Measurements from ENCODE around the gene PCID2.

The PCID2 gene

GRCh38 chr13:113187263-113187669 lies 21.2 kb downstream of the PCID2 start:
- peak; percentile 57 for DNase-seq (ENCODE audit: low spot score)

GRCh38 chr13:113186061-113186900 lies 22.2 kb downstream of the PCID2 start:
- no peak for DNase-seq (ENCODE audit: low spot score)

- DNase-seq (ENCODE audit: low spot score), result no peak
Measured at GRCh38 chr13:113184568-113185440, 23.7 kb downstream of the PCID2 start.

DNA sequence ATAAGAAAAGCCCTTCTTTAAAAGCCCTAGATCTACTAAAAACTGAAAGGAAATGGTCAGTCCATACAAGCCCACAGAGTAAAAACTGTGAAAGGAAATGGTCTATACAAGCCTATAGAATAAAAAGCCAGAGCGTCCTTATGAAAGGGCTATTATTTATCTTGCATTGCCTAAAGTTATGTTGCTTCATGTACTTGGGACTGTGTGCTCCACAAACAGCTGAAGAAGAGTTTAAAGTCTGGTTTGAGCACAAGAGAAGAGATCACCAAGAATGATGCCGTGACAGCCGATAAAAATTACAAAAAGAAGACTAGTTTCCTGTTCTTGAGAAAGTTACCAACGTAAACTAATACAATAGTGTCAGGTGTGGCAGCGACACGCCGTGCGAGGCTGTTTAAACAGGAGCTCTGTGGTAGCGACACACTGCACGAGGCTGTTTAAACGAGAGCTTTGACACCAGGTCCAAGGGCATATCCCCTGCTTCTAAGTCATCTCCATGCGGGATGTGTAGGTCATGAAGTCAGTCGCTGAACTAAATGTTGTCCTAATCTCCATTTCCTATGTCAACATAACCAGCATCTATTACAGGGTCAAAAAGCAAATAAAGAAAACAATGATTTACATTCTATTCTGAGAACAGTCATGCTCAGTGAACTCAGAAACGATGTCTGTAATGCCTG lies 24.9 kb downstream of the PCID2 start:
- DNase-seq (ENCODE audit: low spot score), result no peak

DNA sequence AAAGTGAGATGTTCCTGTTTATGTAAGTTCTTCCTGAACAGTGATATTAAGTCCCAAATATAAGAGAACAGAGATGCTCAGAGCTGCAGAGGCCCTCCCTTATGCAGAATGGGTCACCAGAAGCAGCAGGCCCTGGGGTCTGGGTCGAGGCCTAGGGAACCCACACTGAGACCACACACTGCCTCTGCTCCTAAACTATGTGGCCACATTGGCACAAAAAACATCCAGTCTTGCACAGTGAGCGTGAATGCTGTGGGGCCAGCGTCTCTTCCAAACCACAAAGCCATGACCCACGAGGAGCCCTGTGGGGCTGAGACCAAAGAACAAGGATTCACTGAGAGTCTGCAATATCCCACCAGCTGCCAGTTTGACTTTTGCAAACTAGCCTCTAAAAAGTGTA lies 26.4 kb downstream of the PCID2 start:
- no peak for DNase-seq (ENCODE audit: low spot score)

DNA sequence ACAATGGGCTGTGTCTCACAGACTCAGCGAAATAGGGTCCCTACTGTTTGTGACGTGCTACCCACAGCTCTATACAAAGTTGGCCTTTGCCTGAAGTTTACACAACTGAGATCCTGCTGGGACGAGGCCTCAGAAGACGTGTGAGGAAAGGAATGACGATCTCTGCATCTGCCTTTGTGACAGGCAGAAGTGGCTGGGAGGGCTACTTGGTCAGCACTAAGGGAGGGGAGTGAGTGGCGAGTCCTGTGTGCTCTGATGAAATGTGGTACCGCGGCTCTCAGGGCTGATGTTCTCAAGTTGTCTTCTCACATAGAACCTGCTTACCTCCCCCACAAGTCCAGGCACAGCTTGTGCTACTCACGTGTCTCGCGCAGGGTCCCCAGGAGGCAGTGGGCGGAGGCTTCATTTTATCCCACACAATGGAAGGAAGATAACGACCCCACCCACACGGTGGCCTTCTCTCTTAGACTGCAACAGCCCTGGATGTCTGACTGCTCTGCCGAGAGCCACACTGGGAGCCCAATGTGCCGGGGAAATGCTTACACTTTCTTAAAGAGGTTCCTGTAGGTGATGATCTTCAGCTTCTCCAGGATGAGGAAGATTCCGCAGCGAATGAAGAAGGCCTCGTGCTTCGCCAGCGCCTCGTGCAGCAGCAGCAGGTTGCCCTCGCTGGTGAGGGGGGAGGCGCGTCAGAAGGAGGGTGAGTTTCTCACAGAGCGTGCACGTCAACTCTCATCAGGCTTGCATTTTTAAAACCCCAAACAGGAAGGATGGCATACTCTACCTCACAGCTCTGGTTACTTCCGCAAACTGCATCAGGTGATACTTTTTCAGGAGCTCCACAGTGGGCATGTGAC lies 28.9 kb downstream of the PCID2 start:
- DNase-seq (ENCODE audit: low spot score), result no peak

GRCh38 chr13:113178896-113179167 lies 29.6 kb downstream of the PCID2 start:
- DNase-seq (ENCODE audit: low spot score), result no peak

DNA sequence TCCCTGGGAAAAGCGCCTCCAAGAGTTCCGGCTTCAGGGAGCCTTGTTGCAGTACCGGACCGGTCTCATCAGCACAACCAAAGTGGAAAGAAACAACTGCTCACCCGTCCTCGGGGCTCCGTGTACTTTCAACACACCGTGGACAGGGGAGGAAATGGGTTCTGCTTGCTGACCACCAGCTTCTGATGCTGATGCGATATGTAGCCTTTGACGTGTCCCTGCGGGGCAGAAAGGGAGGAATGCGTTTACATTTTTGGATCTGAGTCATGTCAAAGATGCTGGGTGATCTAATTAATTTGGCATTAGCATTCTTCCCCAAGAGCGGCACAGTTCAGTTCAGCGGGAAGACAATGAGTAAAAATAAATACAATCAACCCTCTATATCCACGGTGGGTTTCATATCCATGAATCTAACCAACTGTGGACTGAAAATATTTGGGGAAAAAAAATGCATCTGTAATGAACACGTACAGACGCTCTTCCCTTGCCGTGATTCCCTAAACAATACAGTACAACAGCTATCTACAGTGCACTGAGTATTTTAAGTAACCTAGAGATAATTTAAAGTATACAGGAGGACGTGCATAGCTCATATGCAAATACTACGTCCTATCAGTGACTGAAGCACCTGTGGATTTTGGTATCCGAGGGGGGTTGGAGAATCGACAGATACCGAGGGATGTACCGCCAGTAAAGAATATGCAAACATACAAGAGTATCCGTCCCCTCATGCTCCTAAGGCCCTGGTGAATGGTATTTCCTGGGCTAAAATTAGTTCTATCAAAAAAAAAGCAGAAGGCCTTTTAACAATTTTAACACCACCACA lies 30.2 kb downstream of the PCID2 start:
- no peak for DNase-seq (ENCODE audit: low spot score)

- no peak for DNase-seq (ENCODE audit: low spot score)
Measured at GRCh38 chr13:113176822-113177221, 31.6 kb downstream of the PCID2 start.

DNA sequence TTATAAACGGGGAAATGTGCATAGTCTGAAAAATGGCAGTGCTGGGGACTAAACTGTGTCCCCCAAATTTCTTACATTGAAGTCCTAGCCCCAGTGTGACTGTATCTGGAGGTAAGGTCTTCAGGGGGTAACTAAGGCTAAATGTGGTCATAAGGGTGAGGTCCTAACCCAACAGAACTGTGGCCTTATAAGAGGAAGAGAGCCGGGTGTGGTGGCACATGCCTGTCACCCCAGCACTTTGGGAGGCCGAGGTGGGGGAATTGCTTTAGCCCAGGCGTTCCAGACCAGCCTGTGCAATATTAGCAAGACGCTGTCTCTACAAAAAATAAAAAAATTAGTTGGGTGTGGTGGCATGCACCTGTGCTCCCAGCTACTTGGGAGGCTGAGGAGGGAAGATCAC lies 32.2 kb downstream of the PCID2 start:
- DNase-seq (ENCODE audit: low spot score), result no peak

- DNase-seq (ENCODE audit: low spot score), result no peak
Measured at GRCh38 chr13:113172419-113172926, 36.0 kb downstream of the PCID2 start.

DNA sequence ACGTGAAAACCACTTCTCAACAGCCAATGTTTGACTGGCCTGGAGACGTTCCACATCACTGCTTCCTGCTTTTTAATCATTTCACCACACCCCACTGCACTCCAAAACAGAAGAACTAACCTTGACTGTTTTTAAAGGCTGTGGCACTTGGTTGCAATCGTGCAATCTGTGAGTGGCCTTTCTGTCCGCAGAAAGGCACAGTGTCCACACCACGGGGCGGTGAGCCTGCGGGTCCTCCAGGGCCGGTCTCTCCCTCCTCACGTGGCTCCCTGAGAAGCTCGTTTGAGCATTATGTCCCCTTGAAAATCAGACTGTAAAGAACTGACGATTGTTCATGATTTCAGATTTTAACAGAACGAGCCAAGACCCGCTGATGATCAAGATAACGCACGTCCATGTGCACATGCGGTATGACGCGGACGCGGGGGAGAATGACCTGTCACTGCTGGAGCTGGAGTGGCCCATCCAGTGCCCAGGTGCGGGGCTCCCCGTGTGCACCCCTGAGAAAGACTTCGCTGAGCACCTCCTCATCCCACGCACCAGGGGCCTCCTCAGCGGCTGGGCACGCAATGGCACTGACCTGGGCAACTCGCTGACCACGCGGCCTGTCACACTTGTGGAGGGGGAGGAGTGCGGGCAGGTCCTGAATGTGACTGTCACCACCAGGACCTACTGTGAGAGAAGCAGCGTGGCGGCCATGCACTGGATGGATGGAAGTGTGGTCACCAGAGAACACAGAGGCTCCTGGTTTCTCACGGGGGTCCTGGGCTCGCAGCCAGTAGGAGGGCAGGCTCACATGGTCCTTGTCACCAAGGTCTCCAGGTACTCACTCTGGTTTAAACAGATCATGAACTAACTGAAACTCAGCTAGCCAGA lies 37.0 kb downstream of the PCID2 start:
- DNase-seq (ENCODE audit: low spot score), result no peak

- DNase-seq (ENCODE audit: low spot score), result no peak
Measured at GRCh38 chr13:113170511-113170910, 38.0 kb downstream of the PCID2 start.

DNA sequence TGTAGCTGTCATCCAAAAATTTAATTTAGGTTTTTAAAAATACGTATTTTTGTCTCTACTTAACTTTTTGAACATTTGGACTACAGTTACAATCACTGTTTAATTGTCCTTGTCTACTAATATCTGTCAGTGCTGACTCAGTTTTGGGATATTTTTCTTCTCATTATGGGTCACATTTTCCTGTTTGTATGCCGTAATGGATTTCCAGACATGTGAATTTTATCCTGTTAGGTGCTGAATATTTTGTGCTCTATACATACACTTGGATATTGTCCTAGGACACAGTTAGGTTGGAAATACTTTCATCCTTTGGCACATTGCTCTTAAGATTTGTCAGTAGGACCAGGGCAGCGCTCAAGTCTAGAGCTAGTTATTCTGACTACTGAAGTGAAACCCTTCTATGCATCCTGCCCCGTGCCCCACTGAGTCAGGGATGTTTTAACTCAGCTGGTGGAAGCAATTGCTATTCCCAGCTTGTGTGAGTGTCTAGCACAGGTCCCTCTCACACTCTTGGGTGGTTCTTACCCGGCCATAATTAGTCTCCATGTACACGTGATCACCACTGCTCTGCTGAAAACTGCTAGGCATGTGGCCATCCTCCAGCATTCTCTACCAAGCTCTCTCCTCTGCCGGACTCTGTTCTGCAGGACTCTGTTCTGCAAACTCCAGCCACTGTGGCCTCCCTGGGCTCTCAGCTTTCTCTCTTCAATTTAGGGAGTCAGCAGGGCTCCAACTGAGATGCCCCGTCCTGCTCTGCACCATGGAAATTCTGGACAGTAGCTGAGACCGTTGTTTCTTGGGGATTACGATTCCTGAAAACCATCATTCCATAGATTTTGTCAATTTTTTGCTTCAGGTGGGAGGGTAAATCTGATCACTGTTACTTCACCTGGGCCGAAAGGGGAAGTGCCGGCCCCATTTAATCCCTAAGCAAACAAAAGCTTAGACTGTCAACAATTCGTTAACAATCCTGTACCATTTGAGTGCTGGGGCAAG lies 38.9 kb downstream of the PCID2 start:
- no peak for DNase-seq (ENCODE audit: low spot score)

GRCh38 chr13:113168211-113168610 lies 40.3 kb downstream of the PCID2 start:
- no peak for DNase-seq (ENCODE audit: low spot score)

DNA sequence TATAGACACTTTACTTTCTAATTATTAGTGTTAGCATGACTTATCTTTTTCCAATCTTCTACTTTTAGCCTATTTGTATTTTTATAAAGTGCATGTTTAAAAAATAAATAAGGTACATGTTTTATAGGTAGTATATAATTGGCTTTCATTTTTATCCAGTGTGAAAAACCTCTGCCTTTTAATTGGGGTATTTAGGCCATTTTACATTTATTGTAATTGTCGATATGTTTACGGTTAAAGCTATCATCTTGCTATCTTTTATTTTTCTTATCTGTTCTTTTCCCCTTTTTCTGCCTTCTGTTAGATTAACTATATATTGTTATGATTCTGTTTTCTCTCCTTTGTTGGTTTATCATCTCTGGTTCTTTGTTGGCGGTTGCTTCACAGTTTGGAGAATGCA lies 40.9 kb downstream of the PCID2 start:
- no peak for DNase-seq (ENCODE audit: low spot score)

GRCh38 chr13:113167155-113167554 lies 41.3 kb downstream of the PCID2 start:
- DNase-seq (ENCODE audit: low spot score), result no peak

DNA sequence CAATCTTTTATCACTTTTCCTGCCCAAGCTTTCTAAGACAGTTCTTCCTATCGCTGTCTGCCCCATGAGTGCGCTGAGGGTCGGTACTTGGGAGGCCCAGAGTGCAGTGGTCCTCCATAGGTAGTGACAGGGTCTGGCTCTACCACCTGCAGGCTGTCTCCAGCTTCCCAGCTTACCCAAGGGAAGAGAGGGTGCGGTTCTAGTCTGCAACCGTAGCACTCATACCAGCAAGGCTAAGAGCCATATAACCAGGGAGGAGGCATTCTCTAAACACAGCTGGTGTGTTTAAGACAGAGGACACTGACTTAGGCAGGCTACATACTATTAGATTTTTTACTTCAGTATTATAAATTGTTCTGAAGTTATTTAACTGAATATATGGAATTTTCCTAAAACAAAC lies 41.8 kb downstream of the PCID2 start:
- DNase-seq (ENCODE audit: low spot score), result no peak

- DNase-seq (ENCODE audit: low spot score), result no peak
Measured at GRCh38 chr13:113166266-113166665, 42.2 kb downstream of the PCID2 start.

Measured in Ammon's horn (tissue), 1 donor.